HEK293T (cell line): ENCODE measurements around the gene HASPIN.

Source experiments
- BHLHE40 ChIP-seq: fragments of 450-650 bp; IDR thresholded peaks from 2 replicates; pipeline ENCODE4 v1.6.1; 2016; ENCODE audit warnings: mild to moderate bottlenecking, moderate library complexity, borderline replicate concordance
- ELF4 ChIP-seq: fragments of 450-650 bp; IDR thresholded peaks from 2 replicates; pipeline ENCODE4 v1.6.1; 2017; ENCODE audit warnings: antibody characterized with exemption
- FOXA1 ChIP-seq: fragments of 450-650 bp; IDR thresholded peaks from 2 replicates; pipeline ENCODE4 v1.6.1; 2016; ENCODE audit warnings: mild to moderate bottlenecking
- NFRKB ChIP-seq: fragments of 450-650 bp; IDR thresholded peaks from 2 replicates; pipeline ENCODE4 v1.6.1; 2016; ENCODE audit warnings: mild to moderate bottlenecking, moderate library complexity
- PKNOX1 ChIP-seq: fragments of 450-650 bp; IDR thresholded peaks from 2 replicates; pipeline ENCODE4 v1.6.1; 2016
- SP1 ChIP-seq: fragments of 450-650 bp; IDR thresholded peaks from 2 replicates; pipeline ENCODE4 v1.6.1; 2017
- SUZ12 ChIP-seq: fragments of 450-650 bp; IDR thresholded peaks from 2 replicates; pipeline ENCODE4 v1.6.1; 2016; ENCODE audit warnings: mild to moderate bottlenecking
- TARDBP ChIP-seq: fragments of 450-650 bp; IDR thresholded peaks from 2 replicates; pipeline ENCODE4 v1.6.1; 2016
- ZNF384 ChIP-seq: fragments of 450-650 bp; IDR thresholded peaks from 2 replicates; pipeline ENCODE4 v1.6.1; 2016

GRCh38 chr17:3745071-3745470 is 21.4 kb downstream of the HASPIN start:
- no peak for TF ChIP-seq SP1
- no peak for TF ChIP-seq ELF4
- TF ChIP-seq TARDBP, result no peak
- no peak for TF ChIP-seq PKNOX1
- no peak for TF ChIP-seq ZNF384
- no peak for TF ChIP-seq NFRKB
- TF ChIP-seq SUZ12, result no peak
- TF ChIP-seq FOXA1, result no peak
- no peak for TF ChIP-seq BHLHE40
